Right lobe of liver (tissue), 6 donors: ENCODE measurements around the gene TAPBP. TPM values are rescaled to one million over a fixed set of nuclear protein-coding genes. Genes with fewer than 3 reads are reported as not detected.
A peak's percentile ranks its signal among the peaks of the same experiment; 100 is the strongest.

Experiments
- ATAC-seq, 4 donors: fragments of 200-7000 bp; cut with Tn5 transposase; one replicate each; pipeline ENCODE4 v1.9.1; 2020; ENCODE audit warnings: mild to moderate bottlenecking in 4 of 4, moderate library complexity in 4 of 4
- DNase-seq, 3 donors: peaks; one replicate each; pipeline ENCODE4 v3.0.0-alpha.2; 2020
- H3K27ac ChIP-seq, 3 donors: fragments of 200-600 bp; one replicate each; pipeline ENCODE4 v1.8.0; 2022
- H3K27me3 ChIP-seq, 2 donors: fragments of 200-600 bp; one replicate each; pipeline ENCODE4 v1.8.0; 2022
- H3K36me3 ChIP-seq, 4 donors: fragments of 200-600 bp; sonication (generic) in 1 of 4; one replicate each; pipeline versions ENCODE4 v1.5.1 to v1.8.0; 2017 to 2022; ENCODE audit warnings: control low read depth in 1 of 4
- H3K4me1 ChIP-seq, 4 donors: fragments of 200-600 bp; sonication (generic) in 1 of 4; one replicate each; pipeline versions ENCODE4 v1.5.1 to v1.8.0; 2017 to 2022; ENCODE audit warnings: control low read depth in 1 of 4
- H3K4me3 ChIP-seq, 3 donors: fragments of 200-600 bp; one replicate each; pipeline ENCODE4 v1.8.0; 2022
- H3K9me3 ChIP-seq, 4 donors: fragments of 200-600 bp; sonication (generic) in 1 of 4; one replicate each; pipeline versions ENCODE4 v1.5.1 to v1.8.0; 2017 to 2022; ENCODE audit warnings: control low read depth in 1 of 4
- POLR2A ChIP-seq: fragments of 450-650 bp; IDR thresholded peaks from one replicate; pipeline ENCODE4 v1.6.1; 2017; ENCODE audit warnings: antibody characterized with exemption, mild to moderate bottlenecking
- WGBS: methylation state at CpG from one replicate; pipeline ENCODE4 v1.1.6; 2018; ENCODE audit warnings: low coverage, low lambda C conversion rate; ENCODE audit not compliant: insufficient coverage; ENCODE audit errors: missing lambda C conversion rate; 5-methylcytosine and 5-hydroxymethylcytosine counted together
- intact Hi-C, 2 donors: fragments of 100-400 bp; cut with DNase I; formaldehyde crosslinking; loops; one replicate each; pipeline versions ENCODE4 v1.11.2 to v1.14.1; 2022
- total RNA-seq, 6 experiments: library from RNA; depleted of rRNA in 2 of 6; stranded (reverse); fragments of >200 nt in 2 of 6; fragmentation: NEBNext Ultra II Directional in 3 of 6; extraction: Animal tissue kit (Norgen Biotek cat#: 25700) in 3 of 6; gene quantifications; one replicate each; pipeline versions ENCODE4 v1.1.0 to v1.2.4, GENCODE V29; 2016 to 2023
- TF ChIP-seq, protein P1 (sequence below), 4 donors: fragments of 200-600 bp in 3 of 4; fragments of 450-650 bp in 1 of 4; IDR thresholded peaks; one replicate each; pipeline versions ENCODE4 v1.5.1 to v1.8.0; 2016 to 2022; ENCODE audit warnings: antibody characterized with exemption in 4 of 4, mild to moderate bottlenecking in 2 of 4
- donor health status: DM: no; HTN: yes; CAD: no.
- donor health status: DM: no; HTN: no; CAD: no.
- donor health status: DM: no; HTN: no; CAD: no.
- donor health status: DM: no; HTN: yes; CAD: no.
- donor health status: DM: no; HTN: yes; CAD: no.

The TAPBP gene
- total RNA-seq, 6 experiments from 2014 or later: 89.2 to 140 (median 124) TPM

DNA sequence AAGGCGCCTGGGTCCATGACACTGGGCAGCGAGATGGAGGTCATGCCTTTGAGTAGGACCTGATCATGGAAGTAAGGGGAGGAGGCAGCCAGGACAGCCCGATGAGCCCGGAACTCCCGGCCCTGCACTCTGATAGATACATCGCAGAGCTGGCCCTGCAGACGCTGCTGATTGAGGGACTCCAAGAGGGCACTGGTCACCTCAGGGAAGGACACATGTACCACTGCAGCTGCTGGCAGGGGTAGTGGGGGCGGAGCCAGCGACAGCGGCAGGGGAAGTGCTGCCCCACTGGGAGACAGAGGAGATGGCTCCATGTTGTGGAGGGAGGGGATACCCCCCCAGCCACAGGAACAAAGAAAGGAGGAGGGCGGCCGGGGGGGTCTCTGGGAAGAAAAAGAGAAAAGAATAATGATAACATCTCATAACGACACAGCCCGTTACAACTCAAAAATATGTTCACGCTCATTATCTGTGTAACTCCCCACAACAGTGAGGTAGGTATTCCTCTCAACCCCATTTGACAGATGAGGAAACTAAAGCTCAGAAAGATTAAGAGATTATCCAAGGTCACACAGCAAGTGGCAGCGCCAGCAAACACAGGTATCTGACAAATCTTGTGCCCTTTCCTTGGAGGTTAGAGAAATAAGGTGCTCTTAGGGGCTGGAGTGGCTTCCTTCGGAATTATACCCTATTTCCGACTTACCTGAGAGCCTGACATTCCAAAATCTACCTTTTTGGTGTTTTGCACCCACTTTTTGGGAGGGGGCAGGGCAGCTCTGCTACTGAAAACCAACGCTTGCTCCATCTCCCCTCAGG is 2.9 kb upstream of the TAPBP start:
- Histone ChIP-seq H3K4me3 (peak overlapping the region in 2 of 3 donors; percentile 51 to 52), H3K4me1 (peaks cover 0 to 58% (median 10%) of the 10 kb centered on the region in 4 donors), H3K27ac (no peak overlapping the region), H3K9me3 (no peaks in the 10 kb centered on the region), H3K27me3 (no peaks in the 10 kb centered on the region), H3K36me3 (peaks cover 0 to 24% (median 6%) of the 10 kb centered on the region in 4 donors)
- intact Hi-C loops: no loop called here
- ATAC-seq (no peak), DNase-seq (peak in 2 of 3 donors; percentile 33 to 60)
- TF ChIP-seq, protein P1, sequence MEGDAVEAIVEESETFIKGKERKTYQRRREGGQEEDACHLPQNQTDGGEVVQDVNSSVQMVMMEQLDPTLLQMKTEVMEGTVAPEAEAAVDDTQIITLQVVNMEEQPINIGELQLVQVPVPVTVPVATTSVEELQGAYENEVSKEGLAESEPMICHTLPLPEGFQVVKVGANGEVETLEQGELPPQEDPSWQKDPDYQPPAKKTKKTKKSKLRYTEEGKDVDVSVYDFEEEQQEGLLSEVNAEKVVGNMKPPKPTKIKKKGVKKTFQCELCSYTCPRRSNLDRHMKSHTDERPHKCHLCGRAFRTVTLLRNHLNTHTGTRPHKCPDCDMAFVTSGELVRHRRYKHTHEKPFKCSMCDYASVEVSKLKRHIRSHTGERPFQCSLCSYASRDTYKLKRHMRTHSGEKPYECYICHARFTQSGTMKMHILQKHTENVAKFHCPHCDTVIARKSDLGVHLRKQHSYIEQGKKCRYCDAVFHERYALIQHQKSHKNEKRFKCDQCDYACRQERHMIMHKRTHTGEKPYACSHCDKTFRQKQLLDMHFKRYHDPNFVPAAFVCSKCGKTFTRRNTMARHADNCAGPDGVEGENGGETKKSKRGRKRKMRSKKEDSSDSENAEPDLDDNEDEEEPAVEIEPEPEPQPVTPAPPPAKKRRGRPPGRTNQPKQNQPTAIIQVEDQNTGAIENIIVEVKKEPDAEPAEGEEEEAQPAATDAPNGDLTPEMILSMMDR (IDR thresholded peaks at IDR 0.05): no peak
- TF ChIP-seq POLR2A: no peak
- WGBS: 70% methylated on average over 16 of the region's 19 CpGs

DNA sequence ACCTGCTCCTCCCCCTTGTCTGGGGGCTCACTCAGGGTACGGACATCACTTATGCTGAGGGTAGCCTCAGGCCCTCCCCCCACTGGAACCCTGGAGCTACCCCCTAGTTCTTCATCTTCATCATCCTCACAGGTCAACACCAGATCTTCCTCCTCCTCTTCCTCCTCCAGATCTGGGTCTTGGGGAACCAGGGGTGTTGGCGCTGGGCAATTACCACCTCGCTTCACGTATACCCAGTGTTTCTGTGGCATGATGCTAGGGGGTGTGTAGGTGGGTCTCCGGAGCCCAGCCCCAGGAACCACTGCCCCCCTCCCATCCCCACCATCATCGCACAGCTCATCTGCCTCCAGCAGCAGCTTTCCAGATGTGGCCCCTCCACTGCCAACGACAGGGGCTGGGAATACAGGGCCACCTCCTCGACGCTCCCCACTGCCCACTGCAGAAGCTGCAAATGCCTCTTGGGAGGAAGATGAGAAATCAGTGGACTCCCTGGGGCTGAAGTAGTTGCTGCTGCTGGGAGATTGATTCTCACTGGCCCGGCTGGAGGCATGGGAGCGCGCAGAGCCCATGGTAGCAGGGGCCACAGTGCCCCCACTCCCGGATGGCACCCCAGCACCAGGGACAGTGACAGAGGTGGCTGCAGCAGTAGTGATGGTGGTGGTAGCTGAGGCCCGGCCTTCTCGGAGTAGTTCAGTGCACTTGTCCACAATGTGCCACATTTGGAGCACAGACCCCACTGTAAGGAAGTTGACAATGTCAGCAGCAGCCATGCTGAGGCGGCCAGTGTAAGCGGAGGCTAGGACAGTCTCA is 2.1 kb upstream of the TAPBP start:
- Histone ChIP-seq H3K36me3 (peaks cover 0 to 22% (median 5%) of the 10 kb centered on the region in 4 donors), H3K27me3 (no peaks in the 10 kb centered on the region), H3K27ac (no peak overlapping the region), H3K9me3 (no peaks in the 10 kb centered on the region), H3K4me3 (no peak overlapping the region), H3K4me1 (peaks cover 0 to 53% (median 6%) of the 10 kb centered on the region in 4 donors)
- 93% methylated on average over 2 of the region's 17 CpGs for WGBS
- DNase-seq (no peak), ATAC-seq (no peak)
- intact Hi-C loops: no loop called here
- TF ChIP-seq POLR2A: no peak
- TF ChIP-seq, protein P1 (IDR thresholded peaks at IDR 0.05): no peak

DNA sequence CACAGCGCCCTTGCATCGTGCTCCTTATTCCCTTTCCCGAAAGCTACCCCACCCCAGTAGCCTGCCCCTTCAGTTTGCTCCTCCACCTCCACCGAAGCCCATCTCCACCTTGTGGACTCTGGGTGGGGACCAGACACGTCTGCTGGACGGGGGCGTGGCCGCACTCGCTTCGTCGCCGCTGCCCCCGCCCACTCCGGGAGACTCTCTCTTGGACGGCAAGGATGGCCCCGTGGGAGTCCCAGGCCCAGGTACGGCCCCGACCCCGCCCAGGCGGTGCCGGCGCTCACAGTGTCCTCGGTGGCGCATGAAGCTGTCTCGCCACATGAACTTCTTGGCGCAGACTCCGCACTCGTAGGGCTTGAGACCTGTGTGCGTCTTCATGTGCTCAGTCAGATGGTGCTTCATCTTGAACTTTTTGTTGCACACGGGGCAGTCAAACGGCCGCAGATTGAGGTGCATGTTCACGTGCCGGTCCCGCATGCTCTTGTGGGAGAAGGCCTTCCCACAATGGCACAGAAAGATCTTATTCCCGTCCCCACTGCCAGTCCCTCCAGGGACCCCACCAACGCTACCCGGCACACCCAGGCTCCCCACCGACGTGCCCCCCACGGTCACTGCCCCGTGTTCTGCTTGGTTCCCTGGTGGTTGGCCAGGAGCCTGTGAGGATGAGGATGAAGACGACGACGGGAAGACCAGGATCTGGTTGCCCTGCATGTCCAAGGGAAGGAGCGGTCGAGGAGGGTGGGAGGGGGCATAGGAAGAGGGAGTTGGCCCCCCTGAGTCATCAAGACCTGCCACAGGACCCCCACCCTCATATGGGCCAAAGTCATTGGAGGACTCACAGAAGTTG is 1.3 kb upstream of the TAPBP start:
- Histone ChIP-seq H3K27me3 (no peaks in the 10 kb centered on the region), H3K36me3 (peaks cover 0 to 18% (median 4%) of the 10 kb centered on the region in 4 donors), H3K4me1 (peaks cover 0 to 48% (median 2%) of the 10 kb centered on the region in 4 donors), H3K4me3 (peak overlapping the region in 2 of 3 donors; percentile 79 to 93), H3K9me3 (no peaks in the 10 kb centered on the region), H3K27ac (peak overlapping the region; percentile 94 to 99 (median 97))
- WGBS: 12% methylated on average over 3 of the region's 47 CpGs
- intact Hi-C loops: no loop called here
- ATAC-seq (no peak), DNase-seq (peak; percentile 54 to 67 (median 60))
- TF ChIP-seq, protein P1 (IDR thresholded peaks at IDR 0.05): no peak
- TF ChIP-seq POLR2A: no peak

DNA sequence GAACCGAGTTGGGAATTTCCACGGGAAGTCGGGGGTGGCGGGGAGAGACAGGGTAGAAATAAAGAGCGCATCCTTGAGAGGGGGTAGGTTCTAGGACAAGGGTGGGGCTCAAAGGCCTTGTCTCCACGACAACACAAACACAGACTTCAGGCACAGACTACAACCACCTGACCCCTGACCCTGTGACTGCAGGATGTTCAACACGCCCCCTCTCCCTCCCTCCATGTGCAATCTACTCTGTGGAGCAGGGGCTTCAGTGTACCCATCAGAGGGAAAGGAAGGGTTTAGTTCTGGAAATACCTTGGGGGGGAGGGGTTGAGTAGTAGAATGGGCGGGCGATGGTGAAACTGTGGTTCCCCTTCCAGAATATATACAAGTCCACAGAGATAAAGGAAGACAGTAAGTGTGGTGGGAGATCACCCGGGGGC is 651 bp upstream of the TAPBP start:
- intact Hi-C loops: no loop called here
- H3K4me1 ChIP-seq: peaks cover 0 to 44% (median 0%) of the 10 kb centered on the region in 4 donors
- H3K36me3 ChIP-seq: peaks cover 0 to 13% (median 3%) of the 10 kb centered on the region in 4 donors
- no peaks in the 10 kb centered on the region for H3K9me3 ChIP-seq
- H3K27ac ChIP-seq: peak overlapping the region; percentile 94 to 99 (median 97)
- peak overlapping the region; percentile 79 to 93 (median 85) for H3K4me3 ChIP-seq
- peak; percentile 10 to 48 (median 18) for ATAC-seq
- TF ChIP-seq, protein P1 (IDR thresholded peaks at IDR 0.05): no peak
- TF ChIP-seq POLR2A: no peak
- no peaks in the 10 kb centered on the region for H3K27me3 ChIP-seq
- WGBS: 1% methylated on average over 10 of the region's 10 CpGs
- DNase-seq: peak; percentile 45 to 68 (median 59)
